ENCODE data around the gene PLXNB2.
"Not testable (repeated sequence)": the region's sequence is repeated elsewhere in the genome, so short reads cannot be mapped to it uniquely, and the experiment has no call there.

PLXNB2 gene

GRCh38 chr22:50306753-50307749 is at the start of gene PLXNB2:
Gene PLXNB2 (minus strand): TSS chr22:50307646. CDS start chr22:50290584, 17,062 bp downstream.
- DNase-seq (ENCODE audit: low read depth in 2 of 2) = no peak

GRCh38 chr22:50357222-50357621 is 49.8 kb upstream of the PLXNB2 start:
- DNase-seq (ENCODE audit: low read depth in 2 of 2) = no peak

GRCh38 chr22:50356186-50356585 is 48.7 kb upstream of the PLXNB2 start:
- DNase-seq (ENCODE audit: low read depth in 2 of 2) = no peak

GRCh38 chr22:50348058-50348457 is 40.6 kb upstream of the PLXNB2 start:
- no peak for DNase-seq (ENCODE audit: low read depth in 2 of 2)

GRCh38 chr22:50347157-50347556 is 39.7 kb upstream of the PLXNB2 start:
- DNase-seq (ENCODE audit: low read depth in 2 of 2) = no peak

GRCh38 chr22:50346470-50346869 is 39.0 kb upstream of the PLXNB2 start:
- DNase-seq (ENCODE audit: low read depth in 2 of 2) = no peak

- no peak for DNase-seq (ENCODE audit: low read depth in 2 of 2)
Observed at GRCh38 chr22:50343541-50343935, 36.1 kb upstream of the PLXNB2 start.

- DNase-seq (ENCODE audit: low read depth in 2 of 2) = peak; percentile 77 to 86
Observed at GRCh38 chr22:50342651-50343540, 35.5 kb upstream of the PLXNB2 start, which contains the start of gene PPP6R2. Gene PPP6R2 (plus strand): TSS chr22:50343327. CDS start chr22:50393909, 50,582 bp downstream.

GRCh38 chr22:50341977-50342650 is 34.7 kb upstream of the PLXNB2 start:
- DNase-seq (ENCODE audit: low read depth in 2 of 2) = peak; percentile 67 to 72

- DNase-seq (ENCODE audit: low read depth in 2 of 2) = no peak
Observed at GRCh38 chr22:50339945-50340879, 32.8 kb upstream of the PLXNB2 start.

GRCh38 chr22:50338860-50339462 is 31.5 kb upstream of the PLXNB2 start:
- DNase-seq (ENCODE audit: low read depth in 2 of 2) = no peak

GRCh38 chr22:50338042-50338573 is 30.7 kb upstream of the PLXNB2 start:
- DNase-seq (ENCODE audit: low read depth in 2 of 2) = no peak

GRCh38 chr22:50337262-50338041 is 30.0 kb upstream of the PLXNB2 start:
- no peak for DNase-seq (ENCODE audit: low read depth in 2 of 2)

GRCh38 chr22:50334433-50334832 is 27.0 kb upstream of the PLXNB2 start:
- DNase-seq (ENCODE audit: low read depth in 2 of 2) = not testable (repeated sequence)

- DNase-seq (ENCODE audit: low read depth in 2 of 2) = no peak
Observed at GRCh38 chr22:50329236-50329635, 21.8 kb upstream of the PLXNB2 start.

GRCh38 chr22:50327711-50328019 is 20.2 kb upstream of the PLXNB2 start:
- no peak for DNase-seq (ENCODE audit: low read depth in 2 of 2)

- peak; percentile 14 to 50 for DNase-seq (ENCODE audit: low read depth in 2 of 2)
Observed at GRCh38 chr22:50326956-50327710, 19.7 kb upstream of the PLXNB2 start, which contains the start of gene DENND6B. Gene DENND6B (minus strand): TSS chr22:50327012. CDS start chr22:50326988, 24 bp downstream.

GRCh38 chr22:50326225-50326955 is 18.9 kb upstream of the PLXNB2 start:
- DNase-seq (ENCODE audit: low read depth in 2 of 2) = no peak
